ENCODE data around the gene MCC.

DNA sequence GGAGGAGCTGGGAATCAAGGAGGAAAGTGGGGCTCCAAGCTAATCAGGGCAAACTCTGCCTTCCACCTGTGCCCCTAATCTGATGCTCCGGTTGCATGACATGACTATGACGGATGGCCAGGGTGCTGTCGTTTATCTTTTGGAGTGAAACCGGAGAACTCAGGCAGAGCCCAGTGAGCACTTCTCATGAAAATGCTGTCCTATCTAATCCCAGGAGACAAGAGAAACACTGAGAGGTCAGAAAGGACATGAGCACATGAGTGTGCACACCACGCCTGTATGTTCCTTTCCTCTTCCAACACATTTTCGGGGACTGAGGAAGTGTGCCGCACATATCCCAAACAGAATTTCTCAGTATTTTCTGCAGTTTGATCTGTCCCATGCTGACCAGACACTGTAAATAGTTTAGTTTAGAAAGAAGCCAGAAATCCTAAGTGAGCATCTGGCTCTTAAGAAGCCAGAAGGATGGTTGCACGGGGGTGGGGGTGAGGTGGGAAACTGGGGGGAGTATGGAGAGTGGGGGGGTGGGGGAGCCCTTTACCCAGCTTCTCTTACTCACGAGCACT lies 270.6 kb downstream of the MCC start:
- TF ChIP-seq, protein P1, sequence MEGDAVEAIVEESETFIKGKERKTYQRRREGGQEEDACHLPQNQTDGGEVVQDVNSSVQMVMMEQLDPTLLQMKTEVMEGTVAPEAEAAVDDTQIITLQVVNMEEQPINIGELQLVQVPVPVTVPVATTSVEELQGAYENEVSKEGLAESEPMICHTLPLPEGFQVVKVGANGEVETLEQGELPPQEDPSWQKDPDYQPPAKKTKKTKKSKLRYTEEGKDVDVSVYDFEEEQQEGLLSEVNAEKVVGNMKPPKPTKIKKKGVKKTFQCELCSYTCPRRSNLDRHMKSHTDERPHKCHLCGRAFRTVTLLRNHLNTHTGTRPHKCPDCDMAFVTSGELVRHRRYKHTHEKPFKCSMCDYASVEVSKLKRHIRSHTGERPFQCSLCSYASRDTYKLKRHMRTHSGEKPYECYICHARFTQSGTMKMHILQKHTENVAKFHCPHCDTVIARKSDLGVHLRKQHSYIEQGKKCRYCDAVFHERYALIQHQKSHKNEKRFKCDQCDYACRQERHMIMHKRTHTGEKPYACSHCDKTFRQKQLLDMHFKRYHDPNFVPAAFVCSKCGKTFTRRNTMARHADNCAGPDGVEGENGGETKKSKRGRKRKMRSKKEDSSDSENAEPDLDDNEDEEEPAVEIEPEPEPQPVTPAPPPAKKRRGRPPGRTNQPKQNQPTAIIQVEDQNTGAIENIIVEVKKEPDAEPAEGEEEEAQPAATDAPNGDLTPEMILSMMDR (IDR thresholded peaks at IDR 0.05; ENCODE audit: insufficient read depth, low read depth, low read length): no peak
- TF ChIP-seq EZH2 (IDR thresholded peaks at IDR 0.05; ENCODE audit: insufficient read depth, low read length): no peak
